Hematopoietic multipotent progenitor cell treated with erythropoietin and hydrocortisone succinate and interleukin-3 and kit ligand, for 4 days (in vitro differentiated cells): ENCODE data around the gene OR2A5.
"Not testable (repeated sequence)": the region's sequence is repeated elsewhere in the genome, so short reads cannot be mapped to it uniquely, and the experiment has no call there.

ENCODE experiments used
- DNase-seq: peaks from one replicate; pipeline ENCODE4 v3.0.0-alpha.2; 2015

Gene OR2A5

GRCh38 chr7:144036302-144036885 is 12.4 kb upstream of the OR2A5 start:
- DNase-seq: no peak

DNA sequence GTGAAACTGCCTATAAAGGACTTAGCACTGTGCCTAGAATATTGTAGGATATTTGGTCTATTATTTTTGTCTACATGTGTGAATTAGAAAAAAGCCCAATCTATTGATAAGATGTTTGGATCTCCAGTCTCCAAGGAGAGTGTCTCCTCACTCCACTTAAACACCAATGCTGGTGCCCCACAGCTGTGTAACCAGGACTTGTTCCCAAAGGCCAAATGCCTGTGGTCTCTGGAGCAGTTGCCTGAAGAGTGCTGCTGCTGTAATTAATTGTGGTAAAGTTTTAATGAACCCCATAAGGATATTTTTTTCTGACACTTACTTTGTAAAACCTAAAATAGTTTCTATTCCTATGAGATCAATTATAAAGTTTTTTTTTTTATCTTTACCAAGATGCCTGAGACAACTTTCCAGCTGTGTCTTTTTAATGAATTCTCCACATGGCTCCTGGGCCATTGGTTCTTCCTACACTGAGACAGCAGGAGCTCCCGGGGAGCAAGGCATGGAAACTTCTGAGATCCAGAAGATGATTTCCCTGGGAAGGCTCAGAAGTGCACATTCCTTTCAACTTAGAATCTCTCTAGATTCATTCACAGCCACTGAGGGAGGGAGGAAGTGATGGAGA is 11.2 kb upstream of the OR2A5 start:
- DNase-seq: no peak

GRCh38 chr7:144038887-144039286 is 9.9 kb upstream of the OR2A5 start:
- no peak for DNase-seq

GRCh38 chr7:144049491-144049890 is 743 bp downstream of the OR2A5 start:
- no peak for DNase-seq

GRCh38 chr7:144050093-144050492 is 1.3 kb downstream of the OR2A5 start:
- DNase-seq: no peak

- not testable (repeated sequence) for DNase-seq
These were observed 2.1 kb downstream of the OR2A5 start for GRCh38 chr7:144050884-144051283.

DNA sequence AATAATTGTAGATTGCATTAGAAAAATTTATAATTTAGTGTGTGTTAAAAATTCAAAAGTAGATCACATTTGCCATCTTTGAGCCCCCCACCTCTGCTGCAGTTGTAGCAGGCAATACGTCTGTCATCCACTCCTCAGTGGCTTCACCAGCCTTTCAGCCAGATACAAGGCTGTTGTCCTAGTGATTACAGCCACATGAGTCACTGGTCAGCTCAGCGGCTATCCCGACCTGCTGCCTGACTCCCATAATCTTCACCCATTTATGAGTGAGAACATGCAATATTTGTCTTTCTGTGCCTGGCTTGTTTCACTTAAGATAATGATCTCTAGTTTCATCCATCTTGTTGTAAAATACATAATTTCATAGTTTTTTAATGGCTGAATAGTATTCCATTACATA is 9.2 kb downstream of the OR2A5 start:
- DNase-seq: no peak

GRCh38 chr7:144063710-144064109 is 15.0 kb downstream of the OR2A5 start:
- peak; percentile 10 for DNase-seq

DNA sequence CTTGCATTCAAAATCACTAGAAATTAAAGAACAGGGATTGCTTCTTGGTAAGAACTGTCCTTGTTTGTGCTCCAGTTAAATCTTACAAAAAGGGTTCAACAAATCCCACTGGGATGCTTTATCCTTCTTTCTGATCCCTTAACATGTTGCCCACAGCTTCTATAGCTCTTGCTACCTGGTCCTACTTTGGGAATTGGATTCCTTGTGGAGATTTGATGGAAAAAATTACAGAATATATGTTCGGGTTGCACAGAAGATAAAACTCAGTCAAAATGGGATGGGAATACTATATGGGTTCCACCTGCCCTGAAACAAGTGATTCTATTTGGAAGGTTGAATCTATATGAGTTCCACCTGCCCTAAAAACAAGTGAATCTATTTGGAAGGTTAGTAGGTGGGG is 20.8 kb downstream of the OR2A5 start, which contains the start of gene OR2A25:
Gene OR2A25, plus strand, starts transcription at position 301 of the 400 bp plus-strand sequence. CDS start 4,409 bp downstream, outside the sequence.
- DNase-seq: no peak

DNA sequence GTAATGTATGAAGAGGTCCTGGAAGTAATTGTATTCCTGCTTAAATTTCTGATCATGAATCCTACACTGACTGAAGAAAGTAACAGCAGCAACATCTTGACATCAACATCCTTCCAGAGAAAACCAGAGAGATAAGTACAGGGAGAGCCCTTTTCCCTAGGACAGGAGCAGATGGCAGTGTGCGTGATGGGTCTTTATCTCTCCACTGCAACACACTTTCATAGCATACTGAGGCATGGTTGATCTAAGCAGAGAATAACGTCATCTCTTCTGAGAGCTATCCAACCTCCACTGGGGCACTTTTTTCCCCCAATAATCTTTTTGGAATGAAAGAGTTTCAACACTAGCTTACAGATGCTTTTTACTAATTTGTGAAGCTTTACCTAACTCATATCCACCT is 21.2 kb downstream of the OR2A5 start:
- no peak for DNase-seq

GRCh38 chr7:144074374-144074773 is 25.6 kb downstream of the OR2A5 start:
- no peak for DNase-seq

- DNase-seq: no peak
These were observed 37.2 kb downstream of the OR2A5 start, which contains the start of gene OR2A12 for GRCh38 chr7:144085978-144086377. OR2A12 (plus strand) TSS chr7:144086278; CDS start chr7:144095108, 8,830 bp downstream.

DNA sequence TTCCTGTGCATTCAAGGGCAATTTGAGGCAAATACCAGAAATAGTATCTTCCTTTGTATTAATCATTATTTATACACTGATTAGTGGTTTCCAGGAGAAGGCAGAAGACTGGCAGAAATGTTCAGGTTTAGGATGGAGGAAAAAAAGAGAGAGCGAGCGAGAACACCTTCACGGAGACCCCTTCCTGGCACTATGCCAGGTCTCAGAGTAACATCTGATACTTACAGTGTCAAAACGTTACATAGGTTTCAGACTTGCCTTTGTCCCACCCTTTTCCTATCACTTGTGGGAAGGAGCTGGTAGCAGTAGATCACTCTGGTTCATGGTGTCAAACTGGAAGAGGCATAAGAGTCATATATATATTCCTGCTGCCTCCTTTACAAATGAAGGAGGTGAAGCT is 38.0 kb downstream of the OR2A5 start:
- no peak for DNase-seq

- no peak for DNase-seq
These were observed 38.5 kb downstream of the OR2A5 start for GRCh38 chr7:144087230-144087629.

DNA sequence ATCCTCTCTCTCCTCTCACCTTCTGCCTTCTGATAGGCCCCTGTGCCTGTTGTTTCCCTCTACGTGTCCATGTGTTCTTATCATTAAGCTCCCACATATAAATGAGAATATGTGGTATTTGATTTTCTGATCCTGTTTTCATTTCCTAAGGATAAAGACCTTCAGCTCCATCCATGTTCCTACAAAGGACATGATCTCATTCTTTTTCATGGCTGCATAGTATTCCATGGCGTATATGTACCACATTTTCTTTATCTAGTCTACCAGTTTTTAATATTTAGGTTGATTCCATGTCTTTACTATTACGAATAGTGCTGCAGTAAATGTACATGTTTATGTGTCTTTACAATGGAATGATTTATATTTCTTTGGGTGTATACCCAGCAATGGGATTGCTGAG is 41.9 kb downstream of the OR2A5 start:
- no peak for DNase-seq

- no peak for DNase-seq
These were observed 50.0 kb downstream of the OR2A5 start for GRCh38 chr7:144098776-144099175.

- no peak for DNase-seq
These were observed 51.9 kb downstream of the OR2A5 start for GRCh38 chr7:144100607-144101006.

- DNase-seq: no peak
These were observed 53.3 kb downstream of the OR2A5 start for GRCh38 chr7:144102041-144102440.

DNA sequence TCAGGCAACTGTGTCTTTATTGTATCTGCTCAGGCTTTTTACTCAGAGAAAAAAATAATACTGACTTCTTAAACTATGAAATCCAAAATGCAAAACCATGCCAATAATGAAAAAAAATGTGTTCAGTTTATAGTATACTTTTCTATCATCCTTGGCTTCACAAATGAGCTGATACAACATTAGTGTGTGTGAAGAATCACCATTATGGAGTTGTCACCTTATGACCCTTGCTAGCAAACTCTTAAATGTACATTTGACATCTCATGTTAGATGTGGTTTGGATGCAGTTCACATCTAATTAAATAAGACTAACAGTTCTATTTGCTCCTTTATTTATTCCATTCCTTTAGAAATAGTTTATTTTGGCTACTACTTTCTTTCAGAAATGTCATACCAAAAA is 56.5 kb downstream of the OR2A5 start:
- no peak for DNase-seq
